HG02588 (cell line): Measurements from ENCODE around the gene LRRC28.

Experiments used
- ATAC-seq: cut with Tn5 transposase; IDR thresholded peaks from one replicate; pipeline ENCODE4 v1.9.1; 2021; ENCODE audit warnings: mild to moderate bottlenecking, moderate library complexity; ENCODE audit not compliant: unreplicated experiment

The LRRC28 gene

GRCh38 chr15:99248000-99248715 is 3.1 kb upstream of the LRRC28 start:
- no peak for ATAC-seq

GRCh38 chr15:99249270-99249841 is 1.9 kb upstream of the LRRC28 start, which contains the start of gene TTC23:
Gene TTC23 (minus strand): TSS chr15:99249581. CDS start chr15:99228712, 20,869 bp downstream.
- no peak for ATAC-seq

DNA sequence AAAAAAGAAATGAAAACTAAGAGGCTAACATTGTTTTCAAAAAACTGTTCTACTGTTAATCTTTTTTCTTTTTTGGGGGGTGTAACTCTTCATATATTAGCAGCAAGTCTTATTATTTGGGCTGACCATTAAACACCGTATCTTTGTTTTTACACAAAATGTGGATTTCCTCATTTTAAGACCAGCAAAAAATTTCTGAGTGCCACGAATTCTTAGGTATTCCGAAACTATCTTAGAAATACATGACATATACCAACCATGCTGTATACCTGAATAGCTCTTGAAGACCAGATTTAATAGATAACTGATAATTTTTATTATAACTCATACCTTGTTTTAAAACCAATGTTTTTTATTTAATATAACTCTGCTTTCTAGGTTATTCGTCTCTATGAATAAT is 1.3 kb upstream of the LRRC28 start:
- ATAC-seq, result no peak

- ATAC-seq, result no peak
Observed at GRCh38 chr15:99250494-99250856, 806 bp upstream of the LRRC28 start.

DNA sequence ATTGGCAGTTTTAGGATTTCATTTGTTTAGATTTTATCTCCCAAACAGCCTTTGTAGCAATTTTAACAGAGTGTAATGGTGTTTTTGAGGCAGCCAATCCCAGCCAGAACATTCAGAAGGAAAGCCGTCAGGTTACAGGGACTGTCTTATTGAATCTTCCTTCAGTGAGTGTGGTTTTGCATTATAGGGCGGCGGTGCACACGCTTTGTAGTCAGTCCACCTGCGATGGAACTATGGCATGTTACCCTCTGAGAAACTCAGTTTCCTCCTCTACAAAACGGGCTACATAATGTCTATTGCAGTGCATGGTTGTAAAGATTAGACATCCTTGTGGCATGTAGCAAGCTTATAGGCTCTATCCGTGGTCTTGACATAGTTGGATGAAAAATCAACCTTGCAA is 1.0 kb downstream of the LRRC28 start:
- no peak for ATAC-seq

DNA sequence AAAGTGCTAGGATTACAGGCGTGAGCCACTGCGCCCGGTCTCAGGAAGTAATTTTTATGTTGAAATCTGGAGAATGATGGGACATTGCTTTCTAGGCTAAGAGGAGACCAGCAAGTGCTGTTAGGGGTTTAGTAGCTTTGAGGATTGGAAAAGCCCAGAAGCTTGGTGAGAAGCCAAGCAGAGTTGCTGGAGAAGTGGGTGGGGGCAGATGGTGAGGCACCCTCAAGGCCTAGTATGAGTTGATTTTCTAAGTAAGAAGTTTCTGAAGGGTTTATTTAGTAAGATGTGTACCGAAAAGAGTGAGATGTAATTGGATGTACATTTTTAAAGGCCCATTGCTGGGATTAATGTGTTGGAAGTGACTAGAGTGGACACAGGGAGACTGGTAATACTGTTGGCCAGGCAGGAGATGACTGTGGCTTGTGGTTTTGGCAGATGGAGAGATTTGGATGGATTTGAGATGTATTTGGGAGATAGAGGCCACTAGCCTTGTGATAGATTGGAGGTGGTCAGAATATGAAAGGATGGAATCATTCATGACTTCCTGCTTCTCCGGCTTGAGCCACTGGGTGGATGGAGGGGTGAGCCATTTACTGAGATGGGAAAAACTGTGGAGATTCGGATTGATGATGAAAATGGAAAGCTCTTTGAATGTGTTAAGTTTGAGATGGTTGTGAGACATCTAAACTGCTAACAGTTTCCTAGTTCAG is 2.3 kb downstream of the LRRC28 start:
- ATAC-seq, result no peak

DNA sequence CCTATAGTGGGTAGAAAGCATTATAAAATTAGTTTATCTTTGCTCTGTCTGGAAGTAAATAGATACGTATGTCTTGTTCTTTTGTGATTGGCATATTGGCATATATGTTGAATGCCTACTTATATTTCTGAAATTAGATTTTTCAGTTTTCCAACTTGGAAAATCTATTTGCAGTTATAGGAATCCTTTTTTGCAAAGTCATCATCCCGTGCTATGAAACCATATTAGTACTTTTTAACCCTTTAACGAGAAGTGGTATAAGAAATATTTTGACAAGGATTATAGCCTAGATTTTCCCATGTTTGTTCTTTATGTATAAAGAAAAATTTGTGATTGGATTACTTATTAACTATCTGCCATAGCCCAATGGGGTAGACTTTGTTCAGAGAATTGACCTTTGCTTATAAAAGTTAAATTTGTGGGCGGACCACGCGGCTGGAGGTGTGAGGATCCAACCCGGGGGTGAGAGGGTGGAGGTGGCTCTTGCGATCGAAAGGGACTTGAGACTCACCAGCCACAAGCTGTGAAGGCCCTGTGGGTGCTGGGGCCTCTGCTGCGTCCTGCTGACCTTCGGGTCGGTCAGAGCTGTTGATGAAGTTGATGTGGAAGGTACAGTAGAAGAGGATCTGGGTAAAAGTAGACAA is 5.9 kb downstream of the LRRC28 start:
- no peak for ATAC-seq

DNA sequence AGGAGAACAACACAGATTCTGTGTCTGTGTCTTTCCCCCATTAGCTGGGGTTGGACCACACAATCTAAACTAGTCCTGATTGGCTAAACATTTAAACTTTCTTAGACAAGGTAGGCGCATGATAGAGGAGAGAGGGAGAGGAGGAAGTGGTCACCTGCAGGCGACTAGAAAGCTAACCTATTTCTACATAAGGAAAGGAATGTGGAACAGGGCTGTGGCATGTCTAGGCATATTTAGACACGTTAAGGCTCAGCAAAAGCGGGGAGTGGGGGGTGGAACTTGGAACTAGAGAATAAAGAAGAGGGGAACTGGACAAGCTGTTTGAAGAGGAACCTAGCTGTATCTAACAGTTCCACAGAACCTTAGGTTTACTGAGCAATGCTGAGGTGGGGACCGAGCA is 12.8 kb downstream of the LRRC28 start:
- no peak for ATAC-seq

- ATAC-seq, result no peak
Observed at GRCh38 chr15:99265541-99266070, 14.3 kb downstream of the LRRC28 start.

DNA sequence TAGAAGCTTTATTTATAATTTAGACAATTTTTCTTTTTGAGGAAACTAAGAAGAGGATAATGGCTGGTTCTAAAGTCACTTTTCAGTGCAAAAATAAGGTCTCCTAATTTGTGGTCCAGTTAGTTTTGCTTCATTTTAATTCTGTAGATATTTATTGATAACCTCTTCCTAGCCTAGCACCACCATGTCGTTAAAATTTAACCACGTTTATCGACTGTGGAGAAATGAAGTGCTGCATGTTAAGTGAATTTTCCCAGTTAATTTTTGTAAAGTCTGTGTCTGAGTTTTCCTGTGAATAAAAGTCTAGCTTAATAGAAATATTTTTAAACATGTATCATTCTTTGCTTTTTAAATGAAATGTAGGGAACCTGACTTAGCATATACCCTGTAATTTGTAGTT is 16.7 kb downstream of the LRRC28 start:
- no peak for ATAC-seq

DNA sequence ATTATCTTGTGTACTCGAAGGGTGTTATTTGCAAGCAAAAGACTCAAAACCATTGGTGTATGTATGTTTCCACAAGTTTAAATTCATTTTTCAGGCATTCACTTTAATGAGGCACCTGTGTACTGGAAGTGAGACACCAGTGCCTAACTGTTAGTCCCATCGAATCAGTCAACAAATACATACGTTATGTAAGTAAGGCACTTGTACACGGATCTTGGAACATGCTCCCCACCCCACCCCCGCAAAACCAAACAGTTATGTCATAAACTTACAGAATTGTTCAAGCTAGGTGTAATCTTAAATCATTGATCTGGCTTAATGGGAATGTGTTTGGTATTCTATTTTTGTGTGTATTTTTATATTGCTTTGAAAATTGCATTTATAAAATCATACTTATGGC is 17.1 kb downstream of the LRRC28 start:
- ATAC-seq, result no peak

- no peak for ATAC-seq
Observed at GRCh38 chr15:99273801-99274200, 22.5 kb downstream of the LRRC28 start.

- no peak for ATAC-seq
Observed at GRCh38 chr15:99275061-99275460, 23.8 kb downstream of the LRRC28 start.

GRCh38 chr15:99275525-99276128 is 24.3 kb downstream of the LRRC28 start:
- no peak for ATAC-seq

DNA sequence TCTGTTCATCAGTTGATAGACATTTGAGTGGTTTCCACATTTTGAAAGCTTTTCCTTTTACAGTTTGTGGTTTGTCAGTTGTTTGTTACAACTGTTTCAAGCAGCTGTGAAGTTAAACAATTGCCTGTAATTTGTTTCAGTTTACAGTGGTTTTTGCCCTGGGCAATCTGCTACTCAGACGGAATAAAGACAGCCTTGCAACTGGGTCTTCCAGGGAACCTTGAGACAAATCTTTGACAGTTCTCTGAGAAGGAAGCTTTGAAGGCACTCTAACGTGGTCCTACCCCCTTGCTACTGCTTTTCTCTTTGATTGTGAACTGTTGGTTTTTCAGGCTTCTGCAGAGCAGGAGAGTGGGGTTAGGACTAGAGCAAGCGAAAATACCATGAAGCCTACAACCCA is 28.0 kb downstream of the LRRC28 start:
- ATAC-seq, result no peak

DNA sequence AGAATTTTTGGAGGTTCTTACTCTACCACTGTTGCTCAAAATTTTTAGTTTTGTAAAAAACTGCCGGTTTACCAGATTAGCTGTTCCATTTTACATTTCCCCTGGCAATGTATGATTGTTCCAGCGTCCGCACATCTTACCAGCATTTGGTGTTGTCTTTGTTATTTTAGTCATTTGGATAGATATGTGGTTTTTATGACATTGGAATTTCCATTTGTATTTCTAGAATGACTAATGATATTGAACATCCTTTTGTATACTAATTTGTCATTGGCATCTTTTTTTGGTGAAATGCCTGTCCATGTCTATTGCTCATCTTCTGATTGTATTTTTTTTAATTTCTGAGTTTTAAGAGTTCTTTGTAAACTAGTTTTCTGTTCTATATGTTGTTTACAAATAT is 28.5 kb downstream of the LRRC28 start:
- no peak for ATAC-seq

GRCh38 chr15:99282121-99282520 is 30.8 kb downstream of the LRRC28 start:
- ATAC-seq, result no peak

DNA sequence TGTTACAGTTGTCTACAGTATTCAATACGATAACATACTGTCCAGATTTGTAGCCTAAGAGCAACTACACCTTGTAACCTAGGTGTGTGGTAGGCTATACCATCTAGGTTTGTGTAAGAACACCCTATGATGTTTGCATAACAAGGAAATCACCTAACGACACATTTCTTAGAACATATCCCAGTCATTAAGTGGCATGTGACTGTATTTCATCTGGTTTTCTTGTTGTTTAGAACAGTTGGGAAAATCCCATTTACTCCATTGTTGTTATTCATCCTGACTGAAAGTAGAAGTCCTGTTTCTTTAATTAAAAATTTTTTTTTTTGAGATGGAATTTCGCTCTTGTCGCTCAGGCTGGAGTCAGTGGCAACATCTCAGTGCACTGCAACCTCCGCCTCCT is 31.3 kb downstream of the LRRC28 start:
- ATAC-seq, result no peak

GRCh38 chr15:99283717-99284116 is 32.4 kb downstream of the LRRC28 start:
- no peak for ATAC-seq

DNA sequence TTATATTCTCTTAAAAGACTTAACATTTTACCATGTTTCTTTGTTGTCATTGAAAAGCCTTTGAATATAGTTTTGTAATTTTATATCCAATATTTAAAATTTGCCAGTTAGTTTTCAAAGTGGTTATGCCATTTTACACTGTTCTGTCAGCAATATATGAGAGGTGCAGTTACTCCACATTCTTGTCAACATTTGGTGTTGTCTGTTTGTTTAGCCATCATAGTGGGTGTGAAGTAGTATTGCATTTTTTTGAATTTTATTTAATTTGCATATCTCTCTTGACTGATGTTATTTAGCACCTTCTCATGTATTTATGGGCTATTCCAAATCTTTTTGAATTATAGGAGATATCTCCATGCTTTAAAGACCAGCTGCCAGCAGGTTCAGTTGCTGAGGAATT is 40.4 kb downstream of the LRRC28 start:
- no peak for ATAC-seq

- ATAC-seq, result no peak
Observed at GRCh38 chr15:99295840-99296239, 44.6 kb downstream of the LRRC28 start.
